MM.1S (cell line): ENCODE data around the gene NUP210L.

ENCODE experiments used
- CTCF ChIP-seq: fragments of 300-600 bp; sonication (generic); IDR thresholded peaks from 2 replicates; pipeline ENCODE4 v1.5.1; 2016; ENCODE audit warnings: antibody characterized with exemption, low read length, mixed read lengths
- EZH2 ChIP-seq: fragments of 300-600 bp; sonication (generic); optimal IDR thresholded peaks from 2 replicates; pipeline ENCODE3; 2017; ENCODE audit warnings: low read depth, mild to moderate bottlenecking, antibody characterized with exemption, low read length, mixed read lengths
- EZH2phosphoT487 ChIP-seq: fragments of 300-600 bp; sonication (generic); IDR thresholded peaks from 2 replicates; pipeline ENCODE4 v1.6.1; 2018; ENCODE audit warnings: antibody characterized with exemption, low read length

- TF ChIP-seq CTCF (no peak), EZH2 (no peak), EZH2phosphoT487 (no peak)
Measured at GRCh38 chr1:154148807-154149206, 6.1 kb downstream of the NUP210L start.
